Loucy (cell line): ENCODE measurements around the gene UBE2J2.

Experiments
- EZH2phosphoT487 ChIP-seq: fragments of 200-600 bp; IDR thresholded peaks from 2 replicates; pipeline ENCODE4 v1.6.1; 2018; ENCODE audit warnings: antibody characterized with exemption, mild to moderate bottlenecking, moderate library complexity, borderline replicate concordance
- TF ChIP-seq, protein P1 (sequence below): fragments of 200-600 bp; sonication (generic); conservative IDR thresholded peaks from 2 replicates; pipeline ENCODE4 v1.5.1; 2014; ENCODE audit warnings: mild to moderate bottlenecking, antibody characterized with exemption, low read length

DNA sequence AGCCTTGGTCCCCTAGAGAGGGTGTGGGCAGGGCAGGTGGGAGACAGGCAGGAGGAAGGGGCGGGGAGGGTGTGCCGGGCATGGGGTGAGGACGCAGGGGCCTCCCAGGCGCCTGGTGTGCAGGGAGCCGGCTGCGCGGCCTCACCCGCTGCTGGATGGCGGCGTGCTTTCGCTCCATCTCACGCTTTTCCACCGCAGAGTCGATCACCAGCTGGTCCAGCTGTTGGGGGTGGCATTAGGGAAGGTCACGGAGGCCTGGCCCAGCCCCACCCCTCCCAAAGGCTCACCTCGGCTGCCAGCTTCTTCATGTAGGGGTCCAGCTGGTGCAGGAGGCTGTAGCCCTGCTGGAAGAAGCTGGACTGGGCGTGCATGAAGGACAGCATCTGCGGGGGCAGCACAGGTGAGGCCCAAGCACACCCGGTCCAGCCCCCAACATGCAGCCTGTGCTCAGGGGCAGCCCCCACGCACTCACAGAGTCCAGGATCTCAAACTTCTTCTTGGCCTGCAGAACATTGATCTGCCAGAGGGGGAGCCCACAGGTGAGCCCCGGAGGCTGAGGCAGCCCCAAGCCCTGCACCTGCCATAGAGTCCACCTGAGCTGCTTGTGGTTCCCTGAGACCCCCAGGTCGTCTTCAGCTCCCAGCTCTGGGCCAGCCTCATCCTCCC lies 26.2 kb upstream of the UBE2J2 start:
- TF ChIP-seq, protein P1, sequence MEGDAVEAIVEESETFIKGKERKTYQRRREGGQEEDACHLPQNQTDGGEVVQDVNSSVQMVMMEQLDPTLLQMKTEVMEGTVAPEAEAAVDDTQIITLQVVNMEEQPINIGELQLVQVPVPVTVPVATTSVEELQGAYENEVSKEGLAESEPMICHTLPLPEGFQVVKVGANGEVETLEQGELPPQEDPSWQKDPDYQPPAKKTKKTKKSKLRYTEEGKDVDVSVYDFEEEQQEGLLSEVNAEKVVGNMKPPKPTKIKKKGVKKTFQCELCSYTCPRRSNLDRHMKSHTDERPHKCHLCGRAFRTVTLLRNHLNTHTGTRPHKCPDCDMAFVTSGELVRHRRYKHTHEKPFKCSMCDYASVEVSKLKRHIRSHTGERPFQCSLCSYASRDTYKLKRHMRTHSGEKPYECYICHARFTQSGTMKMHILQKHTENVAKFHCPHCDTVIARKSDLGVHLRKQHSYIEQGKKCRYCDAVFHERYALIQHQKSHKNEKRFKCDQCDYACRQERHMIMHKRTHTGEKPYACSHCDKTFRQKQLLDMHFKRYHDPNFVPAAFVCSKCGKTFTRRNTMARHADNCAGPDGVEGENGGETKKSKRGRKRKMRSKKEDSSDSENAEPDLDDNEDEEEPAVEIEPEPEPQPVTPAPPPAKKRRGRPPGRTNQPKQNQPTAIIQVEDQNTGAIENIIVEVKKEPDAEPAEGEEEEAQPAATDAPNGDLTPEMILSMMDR, result peak; percentile 58
- TF ChIP-seq EZH2phosphoT487, result no peak
